Activated naive CD8-positive, alpha-beta T cell treated with anti-CD3 and anti-CD28 coated beads, Interleukin-2, amount 10 ng/mL, durations not matched to agents 7 days and 5 days (primary cell): ENCODE results near the gene TNS3. TPM values are rescaled to one million over a fixed set of nuclear protein-coding genes. Genes with fewer than 3 reads are reported as not detected.

Experiments
- ATAC-seq: fragments of 150-1000 bp; cut with Tn5 transposase; one replicate; pipeline ENCODE4 v1.10.0; 2021; ENCODE audit warnings: low read depth, moderate library complexity
- POLR2A ChIA-PET: fragments of 350-600 bp; sonication (Branson Sonifier 250); formaldehyde crosslinking; loops from one replicate; lab custom pipeline; 2021; ENCODE audit warnings: antibody characterized with exemption; lab: Charles Lee
- DNase-seq: peaks from one replicate; pipeline ENCODE4 v3.0.0; 2021
- H3K27ac Mint-ChIP-seq: one replicate; pipeline ENCODE4 v1.8.0; 2022; ENCODE audit warnings: mild to moderate bottlenecking, mixed read lengths
- H3K27me3 Mint-ChIP-seq: one replicate; pipeline ENCODE4 v1.8.0; 2022; ENCODE audit warnings: mild to moderate bottlenecking, moderate library complexity, mixed read lengths
- H3K36me3 Mint-ChIP-seq: one replicate; pipeline ENCODE4 v1.8.0; 2021; ENCODE audit warnings: mild to moderate bottlenecking, mixed read lengths
- H3K4me1 Mint-ChIP-seq: one replicate; pipeline ENCODE4 v1.8.0; 2021; ENCODE audit warnings: mixed read lengths
- H3K4me3 Mint-ChIP-seq: one replicate; pipeline ENCODE4 v1.8.0; 2022; ENCODE audit warnings: mild to moderate bottlenecking, moderate library complexity, mixed read lengths
- H3K9me3 Mint-ChIP-seq: one replicate; pipeline ENCODE4 v1.8.0; 2021; ENCODE audit warnings: mixed read lengths
- total RNA-seq, 2 experiments: library from RNA; stranded (reverse); gene quantifications; one replicate each; pipeline ENCODE4 v1.2.3, GENCODE V29; 2021

TNS3 gene
- total RNA-seq, 2 experiments from 2014 or later: 1.1 to 2.0 TPM

DNA sequence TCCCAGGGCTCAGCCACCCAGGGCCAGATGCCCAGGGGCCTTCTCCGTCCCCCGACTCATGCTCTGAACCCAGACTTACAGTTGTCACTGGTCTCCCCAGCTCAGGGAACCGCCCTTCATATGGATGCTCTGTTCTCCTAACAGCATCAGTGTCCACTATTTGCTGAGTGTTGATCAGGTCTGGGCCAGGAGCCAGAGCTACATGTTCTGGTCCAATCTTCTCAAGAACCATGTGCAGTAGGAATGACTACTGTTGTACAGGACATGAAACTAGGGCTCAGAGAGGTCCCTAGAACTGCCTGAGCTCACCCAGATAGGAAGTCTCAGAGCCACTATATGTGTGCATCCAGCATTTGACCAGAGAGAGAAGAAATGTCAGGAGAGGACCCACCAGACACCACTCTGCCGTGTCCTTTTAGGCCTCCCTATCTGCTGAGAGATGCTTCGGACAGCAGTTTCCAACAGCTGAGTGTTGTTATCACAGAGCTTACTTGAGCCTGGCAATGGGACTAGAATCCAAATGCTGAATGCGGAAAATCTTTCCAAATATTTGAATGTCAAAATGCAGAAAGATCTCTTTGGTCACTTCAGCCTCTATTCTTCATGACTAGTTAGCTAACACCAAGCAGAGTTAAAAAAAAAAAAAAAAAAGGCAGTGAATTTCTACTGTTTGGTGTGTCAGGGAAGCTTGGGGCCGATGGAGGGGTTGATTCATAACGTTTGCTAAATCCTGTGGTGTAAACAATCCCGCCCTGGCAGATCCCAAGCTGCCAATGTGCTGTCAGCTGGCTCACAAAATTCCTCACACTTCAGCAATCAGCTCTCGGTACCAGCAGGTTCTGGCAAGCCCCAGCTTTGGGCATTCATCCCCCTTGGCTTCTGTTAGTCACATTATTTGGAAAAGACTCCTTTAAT is 246.1 kb downstream of the TNS3 start:
- H3K4me3 Mint-ChIP-seq: no peak overlapping the region

DNA sequence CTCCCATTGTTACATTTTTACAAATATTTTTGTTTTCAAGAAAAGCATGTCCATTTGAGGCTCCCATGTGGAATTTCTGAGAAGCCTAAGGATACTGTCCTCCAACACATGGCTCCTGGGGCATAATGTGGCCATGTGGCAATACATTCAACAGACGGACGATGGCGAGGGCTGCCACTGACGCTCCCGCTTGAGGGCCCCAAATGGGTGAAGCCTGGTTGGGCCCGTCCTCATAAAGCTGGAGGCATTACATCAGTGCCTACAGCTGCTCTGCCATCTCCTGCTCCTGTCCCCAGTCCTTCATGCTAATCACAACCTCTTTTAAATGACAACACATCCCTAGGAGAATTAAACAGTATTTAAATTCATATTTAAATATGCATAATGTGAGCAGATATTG is 246.8 kb downstream of the TNS3 start:
- Mint-ChIP-seq H3K4me3 (no peak overlapping the region), H3K9me3 (no peaks in the 10 kb centered on the region), H3K27me3 (no peaks in the 10 kb centered on the region), H3K36me3 (no peaks in the 10 kb centered on the region), H3K4me1 (no peaks in the 10 kb centered on the region), H3K27ac (no peak overlapping the region)
- POLR2A ChIA-PET: no interaction called here
- ATAC-seq (no peak), DNase-seq (no peak)

More for the DNA sequence above, 246.1 kb downstream of the TNS3 start:
- H3K4me1 Mint-ChIP-seq: no peaks in the 10 kb centered on the region
- H3K9me3 Mint-ChIP-seq: no peaks in the 10 kb centered on the region
- DNase-seq (no peak), ATAC-seq (no peak)
- POLR2A ChIA-PET: no interaction called here
- H3K36me3 Mint-ChIP-seq: no peaks in the 10 kb centered on the region
- H3K27me3 Mint-ChIP-seq: no peaks in the 10 kb centered on the region
- no peak overlapping the region for H3K27ac Mint-ChIP-seq

DNA sequence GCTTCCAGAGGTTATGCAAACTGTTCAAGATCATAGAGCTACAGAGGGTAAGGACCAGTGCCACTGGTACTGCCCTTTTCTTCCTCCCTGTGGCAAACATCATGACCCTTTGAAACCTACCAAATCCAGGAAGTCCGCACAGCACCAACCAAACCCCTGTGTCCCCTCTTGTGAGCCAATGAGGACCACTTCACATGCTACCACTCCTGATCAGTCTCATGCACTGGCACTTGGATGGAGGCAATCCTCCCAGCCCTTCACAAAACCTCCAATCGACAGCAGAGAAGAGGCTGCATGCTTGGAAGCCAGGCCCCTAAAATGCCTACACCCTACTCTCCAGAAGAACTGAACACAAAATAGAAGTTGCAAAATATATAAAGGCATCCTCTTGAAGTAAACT is 248.0 kb downstream of the TNS3 start:
- no peak for DNase-seq
- POLR2A ChIA-PET: no interaction called here
- Mint-ChIP-seq H3K27me3 (no peaks in the 10 kb centered on the region), H3K27ac (no peak overlapping the region), H3K9me3 (no peaks in the 10 kb centered on the region), H3K36me3 (no peaks in the 10 kb centered on the region), H3K4me1 (no peaks in the 10 kb centered on the region), H3K4me3 (no peak overlapping the region)
- ATAC-seq: no peak

DNA sequence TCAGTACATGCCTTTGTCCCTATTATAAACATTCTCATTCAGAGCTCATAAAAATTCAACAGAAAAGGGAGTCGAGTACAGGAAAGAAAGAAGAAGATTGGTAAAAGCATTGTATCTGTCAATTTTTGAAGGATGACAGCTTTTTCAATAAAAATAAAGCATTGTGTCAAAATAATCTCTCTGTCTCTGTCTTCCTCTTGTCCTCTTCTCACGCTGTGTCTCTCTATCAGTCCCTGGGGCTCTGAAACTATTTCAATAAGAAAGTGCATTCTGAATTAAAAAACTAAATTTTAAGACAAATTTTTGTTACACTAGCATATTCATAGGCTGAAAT is 248.4 kb downstream of the TNS3 start:
- ATAC-seq (no peak), DNase-seq (no peak)
- no peak overlapping the region for H3K4me3 Mint-ChIP-seq
- POLR2A ChIA-PET: no interaction called here
- H3K9me3 Mint-ChIP-seq: no peaks in the 10 kb centered on the region
- H3K36me3 Mint-ChIP-seq: no peaks in the 10 kb centered on the region
- no peaks in the 10 kb centered on the region for H3K27me3 Mint-ChIP-seq
- no peaks in the 10 kb centered on the region for H3K4me1 Mint-ChIP-seq
- no peak overlapping the region for H3K27ac Mint-ChIP-seq

DNA sequence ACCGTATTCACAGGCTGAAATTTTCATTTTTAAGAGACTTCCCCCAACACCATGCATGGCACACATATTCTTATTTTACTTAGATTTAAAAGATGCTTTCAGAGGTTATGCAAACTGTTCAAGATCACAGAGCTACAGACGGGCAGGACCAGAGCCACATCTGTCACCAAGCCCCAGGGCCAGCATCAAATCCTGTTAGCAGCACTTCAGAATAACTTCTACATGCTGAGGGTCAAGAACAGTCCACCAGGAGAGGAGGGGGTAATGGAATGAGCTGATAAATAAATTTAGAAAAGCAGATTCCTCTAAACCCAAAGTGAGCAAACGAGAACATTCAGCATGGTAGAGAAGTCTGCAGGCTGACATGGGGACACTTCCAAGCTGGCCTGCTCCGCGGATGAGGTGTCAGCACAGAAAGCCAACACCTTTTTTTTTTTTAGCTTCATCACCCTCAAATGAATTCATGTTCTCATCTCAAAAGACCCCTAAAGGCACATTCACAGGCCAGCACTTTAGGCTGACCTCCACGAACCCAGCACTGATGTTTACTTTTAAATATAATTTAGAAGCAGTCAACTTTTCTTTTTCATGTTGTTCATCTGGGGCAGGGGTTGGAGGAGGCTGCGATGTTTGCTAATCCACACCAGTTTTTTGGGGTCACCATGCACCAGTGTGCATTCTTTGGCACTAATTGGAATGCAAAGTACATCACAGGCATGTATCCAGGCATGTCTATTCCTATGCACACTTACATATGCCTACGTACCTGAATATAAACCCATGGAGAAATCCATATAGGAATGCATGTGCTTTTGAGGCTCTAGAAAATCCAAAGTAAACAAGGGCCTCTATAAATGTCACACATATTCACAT is 249.0 kb downstream of the TNS3 start:
- H3K4me1 Mint-ChIP-seq: no peaks in the 10 kb centered on the region
- POLR2A ChIA-PET: no interaction called here
- DNase-seq (no peak), ATAC-seq (no peak)
- H3K4me3 Mint-ChIP-seq: no peak overlapping the region
- H3K27ac Mint-ChIP-seq: no peak overlapping the region
- no peaks in the 10 kb centered on the region for H3K9me3 Mint-ChIP-seq
- H3K36me3 Mint-ChIP-seq: no peaks in the 10 kb centered on the region
- H3K27me3 Mint-ChIP-seq: no peaks in the 10 kb centered on the region

DNA sequence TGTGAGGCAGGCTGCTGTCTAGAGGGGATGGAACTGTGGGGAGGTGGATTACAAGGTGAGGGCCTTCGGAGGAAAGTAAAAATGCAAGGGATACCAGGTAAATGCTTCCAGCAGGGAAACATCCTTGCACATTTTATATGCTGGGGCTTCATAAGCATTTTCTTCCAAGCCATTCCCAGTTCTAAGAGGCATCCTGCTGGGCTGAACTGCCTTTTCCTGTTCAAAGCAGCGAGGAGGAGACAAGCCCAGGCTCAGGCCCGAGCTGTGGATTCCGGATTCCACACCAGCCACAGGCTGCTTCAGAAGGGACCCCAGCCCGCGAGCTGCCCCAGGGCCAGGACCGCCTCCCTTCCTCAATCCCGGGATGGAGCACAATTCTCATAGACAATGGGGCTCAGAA is 249.7 kb downstream of the TNS3 start:
- ATAC-seq (no peak), DNase-seq (no peak)
- no peaks in the 10 kb centered on the region for H3K36me3 Mint-ChIP-seq
- no peaks in the 10 kb centered on the region for H3K27me3 Mint-ChIP-seq
- POLR2A ChIA-PET: no interaction called here
- H3K4me3 Mint-ChIP-seq: no peak overlapping the region
- no peaks in the 10 kb centered on the region for H3K4me1 Mint-ChIP-seq
- H3K27ac Mint-ChIP-seq: no peak overlapping the region
- no peaks in the 10 kb centered on the region for H3K9me3 Mint-ChIP-seq

DNA sequence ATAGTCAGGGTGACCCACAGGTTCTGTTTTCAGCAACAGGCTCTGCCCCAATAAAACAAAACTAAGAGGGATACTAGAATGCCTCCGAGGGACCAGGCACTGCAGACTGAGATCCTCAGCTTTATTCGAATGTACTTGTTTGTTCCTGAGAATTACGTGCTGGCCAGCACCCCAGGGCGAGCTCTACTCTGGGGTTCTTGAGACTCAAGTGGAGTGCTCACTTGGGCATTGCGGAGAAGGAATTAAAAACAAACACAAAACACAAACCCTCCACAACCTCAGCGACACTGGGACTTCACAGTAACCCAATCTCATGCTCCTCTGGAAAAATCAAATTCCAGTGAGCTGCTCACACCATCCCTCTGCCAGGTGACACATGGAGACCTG is 250.7 kb downstream of the TNS3 start:
- DNase-seq: no peak
- ATAC-seq: no peak
- H3K27ac Mint-ChIP-seq: no peak overlapping the region
- no peak overlapping the region for H3K4me3 Mint-ChIP-seq
- H3K4me1 Mint-ChIP-seq: no peaks in the 10 kb centered on the region
- POLR2A ChIA-PET: no interaction called here
- no peaks in the 10 kb centered on the region for H3K27me3 Mint-ChIP-seq
- H3K9me3 Mint-ChIP-seq: no peaks in the 10 kb centered on the region
- no peaks in the 10 kb centered on the region for H3K36me3 Mint-ChIP-seq

DNA sequence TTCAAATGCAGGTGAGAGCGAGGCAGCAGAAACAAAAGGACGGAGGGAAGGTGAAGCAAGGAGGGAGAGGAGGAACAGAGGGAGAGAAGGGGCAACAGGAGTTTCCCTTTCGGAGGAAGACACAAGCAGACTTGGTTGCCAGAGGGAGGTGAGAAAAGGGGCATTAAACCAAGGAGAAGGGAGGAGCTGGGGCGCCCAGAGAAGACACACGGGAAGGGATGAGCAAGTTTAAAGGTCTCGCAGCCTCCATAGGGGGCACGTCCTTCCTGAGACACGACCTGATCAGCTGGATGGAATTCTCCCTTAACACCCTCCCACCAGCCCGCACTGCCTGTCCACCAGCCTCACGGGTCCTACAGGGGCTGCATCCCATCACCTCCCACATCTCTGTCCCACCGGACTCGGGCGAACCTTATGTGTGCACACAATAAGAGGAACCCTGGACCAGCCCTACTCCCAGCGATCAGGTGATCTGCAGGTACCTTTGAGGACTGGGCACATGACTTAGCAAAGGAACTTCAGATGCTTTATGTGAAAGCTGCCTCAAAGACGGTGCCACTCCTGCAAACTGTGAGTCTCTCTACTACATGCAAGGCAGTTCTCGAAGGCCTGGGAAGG is 251.2 kb downstream of the TNS3 start:
- no peaks in the 10 kb centered on the region for H3K27me3 Mint-ChIP-seq
- H3K4me1 Mint-ChIP-seq: no peaks in the 10 kb centered on the region
- POLR2A ChIA-PET: no interaction called here
- no peaks in the 10 kb centered on the region for H3K9me3 Mint-ChIP-seq
- DNase-seq (no peak), ATAC-seq (no peak)
- no peaks in the 10 kb centered on the region for H3K36me3 Mint-ChIP-seq
- no peak overlapping the region for H3K27ac Mint-ChIP-seq
- H3K4me3 Mint-ChIP-seq: no peak overlapping the region

DNA sequence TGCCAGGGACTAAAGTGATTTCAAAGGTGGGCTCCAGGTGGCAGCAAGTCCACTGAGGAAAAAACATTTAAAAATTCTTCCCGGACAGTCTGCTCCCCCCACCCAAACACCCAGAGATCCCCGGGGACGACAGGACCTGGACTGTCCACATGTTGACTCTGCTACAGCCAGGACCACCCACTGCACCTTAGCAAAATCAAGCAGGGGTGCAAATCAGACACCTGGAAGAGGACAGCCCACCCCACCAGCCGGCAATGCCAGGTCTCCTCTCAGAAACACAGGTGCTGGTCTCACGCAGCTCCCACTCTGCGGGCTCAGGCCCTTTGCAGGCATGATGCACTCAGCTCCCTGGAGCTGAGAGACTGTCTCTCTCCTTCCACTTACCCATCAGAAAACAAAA is 251.9 kb downstream of the TNS3 start:
- Mint-ChIP-seq H3K4me3 (no peak overlapping the region), H3K9me3 (no peaks in the 10 kb centered on the region), H3K27me3 (no peaks in the 10 kb centered on the region), H3K4me1 (no peaks in the 10 kb centered on the region), H3K27ac (no peak overlapping the region), H3K36me3 (no peaks in the 10 kb centered on the region)
- DNase-seq (no peak), ATAC-seq (no peak)
- POLR2A ChIA-PET: no interaction called here

DNA sequence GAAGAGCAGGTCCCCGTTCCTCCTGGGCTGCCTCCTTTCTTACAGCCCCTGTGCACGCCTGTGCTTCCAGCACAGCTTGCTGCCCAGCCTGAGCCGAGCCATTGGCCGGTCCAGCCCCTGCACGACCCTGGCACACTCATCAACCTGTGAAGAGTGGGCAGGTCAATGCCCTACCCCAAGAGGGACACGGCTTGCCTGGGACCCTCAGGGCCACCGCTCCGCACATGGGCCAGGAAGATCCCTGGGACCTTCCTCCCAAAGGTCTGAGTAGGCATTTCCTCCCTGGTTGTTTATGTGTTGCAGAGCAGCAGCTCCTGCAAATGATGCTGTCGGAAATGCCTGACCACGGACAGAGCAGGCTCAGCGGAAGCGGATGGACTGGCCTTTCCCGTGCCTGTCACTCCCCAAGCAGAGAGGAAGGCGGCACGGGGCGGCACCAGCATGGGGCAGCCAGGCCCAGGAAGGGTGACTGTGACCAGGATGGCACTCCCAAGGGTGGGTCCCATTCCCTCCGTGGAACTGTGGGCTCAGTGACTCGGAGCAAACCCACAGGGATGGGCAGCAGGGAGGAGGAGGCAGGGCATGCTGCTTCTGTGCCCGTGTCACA is 252.5 kb downstream of the TNS3 start:
- Mint-ChIP-seq H3K36me3 (no peaks in the 10 kb centered on the region), H3K4me1 (no peaks in the 10 kb centered on the region), H3K27ac (no peak overlapping the region), H3K4me3 (no peak overlapping the region), H3K9me3 (no peaks in the 10 kb centered on the region), H3K27me3 (no peaks in the 10 kb centered on the region)
- ATAC-seq: no peak
- no peak for DNase-seq
- POLR2A ChIA-PET: no interaction called here

DNA sequence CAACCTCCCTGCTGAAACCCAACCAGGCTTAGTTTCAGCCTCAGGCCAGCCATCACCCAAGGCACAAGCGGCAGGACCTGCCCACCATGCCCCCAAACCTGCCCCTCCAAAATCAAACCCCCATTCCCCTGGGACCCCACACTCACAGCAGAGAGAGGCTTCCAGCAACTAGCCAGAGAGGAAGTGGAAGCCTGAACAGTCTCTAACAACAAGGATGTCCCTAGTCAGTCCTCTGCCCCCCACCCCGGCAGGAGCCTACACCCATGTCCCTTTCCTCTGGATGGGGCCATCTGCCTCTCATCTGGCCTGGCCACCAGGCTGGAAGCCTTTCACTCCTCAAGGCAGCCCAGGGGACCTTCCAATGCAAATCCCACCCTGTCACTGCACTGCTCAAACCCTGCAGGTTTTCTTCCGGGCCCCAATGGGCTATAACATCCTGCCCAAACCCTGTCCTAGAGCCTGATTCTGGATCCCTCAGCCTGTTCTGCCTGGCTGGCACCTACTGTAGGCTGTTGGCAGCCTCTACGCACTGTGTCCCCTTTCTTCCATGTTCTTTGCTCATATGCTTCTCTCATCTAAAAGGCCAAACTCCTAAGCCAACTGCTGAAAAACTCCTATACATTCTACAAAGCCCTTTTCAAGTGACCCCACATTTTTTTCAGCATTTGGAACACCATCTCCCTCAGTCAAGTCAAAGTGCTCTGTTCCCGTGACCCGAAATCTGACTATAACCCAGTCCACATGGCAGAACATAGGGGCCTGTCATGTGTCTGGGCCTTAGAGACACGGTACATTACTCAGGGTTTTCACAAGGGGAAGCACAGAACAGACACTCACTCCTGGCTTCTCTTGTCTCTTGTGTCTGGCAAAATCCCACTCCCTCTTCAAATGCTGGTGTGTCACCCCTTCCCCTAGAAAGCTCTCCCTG is 253.3 kb downstream of the TNS3 start:
- no peak for ATAC-seq
- Mint-ChIP-seq H3K9me3 (no peaks in the 10 kb centered on the region), H3K27me3 (peaks cover under 1% of the 10 kb centered on the region), H3K27ac (no peak overlapping the region), H3K36me3 (no peaks in the 10 kb centered on the region), H3K4me1 (no peaks in the 10 kb centered on the region), H3K4me3 (no peak overlapping the region)
- POLR2A ChIA-PET: no interaction called here
- no peak for DNase-seq

DNA sequence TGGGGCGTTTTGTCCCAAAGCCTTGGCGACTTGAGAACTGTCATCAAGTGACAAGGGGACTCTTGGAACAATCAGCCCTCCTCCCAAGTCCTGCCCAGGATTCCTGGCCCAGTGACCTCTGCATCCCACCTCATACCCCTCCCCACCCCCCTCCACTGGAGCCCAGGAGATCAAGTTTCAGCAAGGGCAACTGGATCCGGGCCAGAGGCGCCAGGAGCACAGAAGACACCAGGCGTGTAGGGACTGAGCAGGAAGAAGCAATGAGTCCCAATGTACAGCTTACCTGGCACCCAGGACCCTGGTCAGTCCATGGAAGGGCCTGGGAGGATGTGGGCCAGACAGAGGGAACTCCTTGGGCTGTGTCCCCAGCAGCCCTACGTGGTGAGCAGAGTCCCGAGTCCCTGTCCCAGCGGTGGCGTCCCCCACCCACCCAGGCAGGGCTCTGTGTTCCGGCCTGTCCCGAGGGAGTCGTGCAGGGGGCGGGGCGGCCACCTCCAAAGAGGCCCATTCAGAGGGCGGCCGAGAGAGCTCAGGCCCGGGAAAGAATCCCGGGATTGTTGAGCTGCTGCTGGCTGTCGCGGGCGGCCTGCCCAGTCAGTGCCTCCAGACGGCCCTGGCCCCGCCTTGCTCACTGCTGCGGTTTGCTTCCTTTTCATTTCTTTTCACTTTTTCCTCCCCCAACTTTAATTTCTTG is 254.1 kb downstream of the TNS3 start:
- ATAC-seq: no peak

More for the DNA sequence above, 254.1 kb downstream of the TNS3 start:
- no peak for DNase-seq
- Mint-ChIP-seq H3K4me1 (no peaks in the 10 kb centered on the region), H3K27ac (no peak overlapping the region), H3K9me3 (no peaks in the 10 kb centered on the region), H3K36me3 (no peaks in the 10 kb centered on the region), H3K27me3 (peaks cover 1% of the 10 kb centered on the region), H3K4me3 (no peak overlapping the region)
- POLR2A ChIA-PET: no interaction called here
